Activated CD4-positive, alpha-beta T cell treated with anti-CD3 and anti-CD28 coated beads, Interleukin-2, amount 50 U/mL, for 16 hours (primary cell): Measurements from ENCODE around the gene MTAP.

ENCODE experiments used
- DNase-seq: peaks from one replicate; pipeline ENCODE4 v3.0.0-alpha.2; 2020

MTAP gene

DNA sequence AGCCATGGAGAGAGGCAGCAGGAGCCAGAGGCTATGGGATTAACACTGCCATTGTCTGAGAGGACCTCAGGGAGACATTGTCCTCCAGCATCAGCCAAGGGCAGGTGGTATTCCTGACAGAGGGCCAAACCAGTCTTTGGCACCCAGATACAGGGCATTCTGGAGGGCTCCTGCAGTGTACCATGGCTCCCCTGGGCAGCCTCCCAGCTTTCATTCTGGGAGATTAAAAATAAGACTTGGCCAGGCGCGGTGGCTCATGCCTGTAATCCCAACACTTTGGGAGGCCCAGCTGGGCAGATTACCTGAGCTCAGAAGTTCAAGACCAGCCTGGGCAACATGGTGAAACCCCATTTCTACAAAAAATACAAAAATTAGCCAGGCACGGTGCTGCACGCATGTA, 4.2 kb downstream of the MTAP start:
- DNase-seq, result no peak

DNA sequence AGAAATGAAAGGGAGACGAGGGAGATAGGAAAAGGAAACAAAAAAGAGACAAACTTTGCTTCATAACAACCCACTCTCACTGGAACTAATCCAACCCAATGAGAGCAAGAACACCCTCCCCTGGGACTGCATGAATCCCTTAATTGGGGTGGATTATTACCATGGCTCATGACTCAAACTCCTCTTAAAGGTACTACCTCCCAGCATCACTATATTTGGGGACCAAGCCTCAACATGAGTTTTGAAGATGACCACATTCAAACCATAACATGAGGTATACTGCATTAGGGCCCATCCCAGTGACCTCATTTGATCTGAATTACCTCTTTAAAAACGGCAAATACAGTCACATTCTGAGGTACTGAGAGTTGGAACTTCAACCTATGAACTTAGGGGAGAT, 8.0 kb downstream of the MTAP start:
- DNase-seq, result no peak

DNA sequence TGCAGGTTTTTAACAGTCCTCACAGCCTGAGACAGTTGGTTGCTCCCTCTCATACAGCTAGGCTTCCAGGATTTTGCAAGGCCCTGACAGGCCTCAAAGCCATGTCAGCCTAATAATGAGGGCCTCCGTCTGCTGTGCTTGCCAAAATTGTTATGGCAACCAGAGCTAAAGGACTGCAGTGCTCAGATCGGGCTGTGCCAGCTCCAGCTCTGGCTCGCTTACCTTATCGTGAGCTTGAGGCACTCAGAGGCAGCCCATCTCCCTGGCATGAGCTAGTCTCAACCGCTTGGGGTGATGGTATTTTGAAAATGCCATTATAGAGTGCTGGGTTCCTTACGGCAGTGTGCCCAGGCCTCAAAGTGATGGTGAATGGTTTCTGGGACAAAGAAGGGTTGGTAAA, 8.4 kb downstream of the MTAP start:
- no peak for DNase-seq

DNA sequence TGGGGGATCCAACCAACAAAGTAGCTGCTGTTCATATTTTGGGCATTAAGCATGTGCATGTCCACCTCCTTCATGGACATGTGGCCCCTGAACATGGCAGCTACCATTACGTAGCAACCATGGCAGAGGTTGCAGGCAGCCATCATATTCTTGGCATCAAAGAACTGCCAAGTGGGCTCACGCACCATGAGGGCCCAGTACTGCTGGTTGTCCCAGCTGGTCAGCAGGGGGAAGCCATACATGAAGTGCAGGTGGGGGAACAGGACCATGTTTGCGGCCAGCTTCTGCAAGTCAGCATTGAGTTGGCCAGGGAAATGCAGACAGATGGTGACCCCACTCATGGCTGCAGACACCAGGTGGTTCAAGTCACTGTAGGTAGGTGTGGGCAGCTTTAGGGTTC, 9.5 kb downstream of the MTAP start:
- DNase-seq, result no peak

DNA sequence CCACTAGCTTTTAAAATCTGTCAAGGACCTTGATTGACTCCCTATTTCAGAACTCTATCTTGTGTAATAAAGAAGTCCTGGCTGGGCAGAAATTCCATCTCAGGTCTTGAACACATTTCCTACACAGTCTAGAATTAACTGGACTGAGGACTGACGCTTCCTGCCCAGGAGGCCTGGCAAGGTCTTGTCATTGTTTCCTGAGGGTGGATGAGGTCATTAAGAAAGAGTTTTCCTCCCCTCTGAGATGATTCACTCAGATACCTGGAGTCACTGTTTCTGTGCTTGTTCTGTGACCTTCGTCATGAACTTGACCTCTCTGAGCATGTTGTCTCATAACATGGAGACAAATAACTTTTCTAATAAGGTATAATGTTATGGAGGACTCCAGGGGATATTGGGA, 10.0 kb downstream of the MTAP start:
- peak; percentile 26 for DNase-seq

DNA sequence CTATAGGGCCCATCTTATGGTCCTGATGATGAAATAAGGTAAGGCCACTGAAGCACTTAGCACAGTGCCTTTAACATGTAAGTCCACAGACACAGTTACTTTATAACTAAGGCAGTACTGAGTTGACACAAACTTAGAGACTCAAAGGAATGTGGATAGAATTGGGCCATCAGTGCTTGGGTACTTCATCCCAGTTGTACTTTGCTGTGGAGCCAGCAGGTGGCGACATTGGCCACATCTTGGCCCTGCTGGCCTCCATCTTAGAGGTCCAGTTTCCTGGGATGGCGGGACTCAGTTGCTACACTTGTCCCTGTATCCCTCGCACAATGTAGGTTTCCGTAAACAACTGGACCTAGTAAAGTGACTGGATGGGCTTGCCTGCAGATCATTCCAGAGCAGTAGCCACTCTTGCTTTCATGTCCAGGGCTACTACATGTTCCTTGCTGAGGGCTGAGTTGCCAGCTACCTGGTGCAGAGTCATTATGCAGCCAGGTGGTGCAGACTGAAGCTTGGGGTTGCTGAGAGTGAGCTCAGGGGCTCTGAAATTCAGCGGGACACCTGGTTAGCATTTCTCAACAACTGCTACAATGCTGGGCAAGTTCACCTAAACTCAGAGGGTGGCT, 10.6 kb downstream of the MTAP start:
- peak; percentile 70 for DNase-seq

DNA sequence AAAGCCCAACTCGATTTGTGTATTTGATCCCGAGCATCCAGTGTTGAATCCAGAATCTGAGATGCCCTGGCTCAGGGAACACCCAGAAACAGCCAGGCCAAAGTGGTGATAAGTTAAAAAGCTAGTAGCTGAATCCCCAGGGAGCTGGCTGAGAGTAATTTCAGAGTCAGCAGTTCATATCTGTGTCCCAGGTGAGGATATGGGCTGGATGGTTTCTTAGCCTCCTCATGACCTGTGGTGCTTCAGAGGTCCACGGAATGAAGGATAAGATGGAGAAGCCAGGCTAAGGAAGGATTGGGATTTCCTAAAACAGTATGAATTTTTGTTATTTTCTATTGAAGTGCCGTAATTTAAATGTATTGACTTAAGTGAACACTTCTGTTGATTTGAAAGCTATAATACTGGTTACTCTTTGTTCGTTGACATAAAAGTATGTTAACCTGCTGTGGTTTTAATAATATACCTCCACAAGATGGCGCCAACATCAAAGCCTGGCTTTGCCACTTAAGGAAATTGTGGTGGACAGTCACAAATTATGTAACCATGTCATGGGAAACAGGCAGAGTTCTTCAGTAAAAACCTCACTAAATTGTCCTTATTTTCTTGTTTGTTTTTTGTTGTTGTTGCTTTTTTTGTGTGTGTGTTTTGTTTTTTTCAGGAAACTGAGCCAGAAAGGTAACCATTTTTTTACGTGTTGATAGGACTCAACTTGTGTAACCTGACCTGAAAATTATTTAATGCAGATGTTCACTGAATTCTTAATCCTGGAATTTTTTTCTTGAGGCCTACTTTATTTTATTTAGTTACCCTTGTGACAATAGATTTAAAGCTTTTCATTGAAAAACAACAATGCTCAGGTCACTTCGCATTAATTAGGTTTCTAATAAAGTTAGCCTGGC, 11.4 kb downstream of the MTAP start:
- DNase-seq, result peak; percentile 74

DNA sequence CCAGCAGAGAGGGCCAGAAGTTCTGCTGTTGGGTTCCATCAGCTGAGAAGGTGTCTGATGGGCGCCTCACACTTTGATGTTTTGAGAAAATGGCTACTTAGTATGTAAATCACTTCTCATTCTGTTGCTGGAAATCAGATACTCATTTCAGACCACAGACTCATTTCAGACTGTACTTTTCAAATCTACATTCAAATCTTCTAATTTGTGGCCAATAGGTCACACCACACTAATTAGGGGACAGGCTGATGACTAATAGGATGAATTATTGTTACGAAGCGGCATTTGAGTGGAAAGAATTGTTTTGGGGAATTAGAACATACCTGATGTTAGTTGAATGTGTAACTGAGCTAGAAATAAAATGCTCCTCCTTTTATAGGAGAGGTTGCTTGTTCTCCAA, 13.2 kb downstream of the MTAP start:
- no peak for DNase-seq

DNA sequence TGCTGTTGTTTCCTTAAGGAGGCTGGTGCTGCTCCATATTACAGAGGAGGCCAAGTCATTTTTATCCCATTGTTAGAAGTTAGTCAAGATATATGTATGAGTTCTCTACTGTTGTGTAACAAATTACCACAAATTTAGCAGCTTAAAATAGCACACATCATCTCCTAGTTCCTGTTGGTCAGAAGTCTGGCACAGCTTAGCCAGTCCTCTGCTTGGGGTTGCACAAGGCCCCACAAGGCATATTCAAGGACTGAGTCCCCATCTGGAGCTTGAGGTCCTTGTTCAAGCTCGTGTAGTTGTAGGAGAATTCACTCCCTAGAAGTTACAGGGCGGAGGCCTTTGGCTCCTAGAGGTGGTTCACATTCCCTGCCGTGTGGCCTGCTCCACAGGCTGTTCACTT, 14.7 kb downstream of the MTAP start:
- DNase-seq, result no peak

DNA sequence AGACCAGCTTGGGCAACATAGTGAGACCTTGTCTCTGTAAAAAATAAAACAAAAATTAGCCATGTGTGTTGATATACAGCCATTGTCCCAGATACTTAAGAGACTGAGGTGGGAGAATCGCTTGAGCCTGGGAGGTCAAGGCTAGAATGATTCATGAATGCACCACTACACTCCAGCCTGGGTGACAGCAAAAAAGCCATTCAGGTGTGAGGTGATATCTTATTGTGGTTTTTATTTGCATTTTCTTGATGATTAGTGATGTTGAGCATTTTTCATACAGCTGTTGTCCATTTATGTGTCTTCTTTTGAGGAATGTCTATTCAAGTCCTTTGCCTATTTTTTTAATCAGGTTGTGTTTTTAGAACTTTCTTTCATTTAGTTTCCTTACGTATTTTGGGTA, 23.2 kb downstream of the MTAP start:
- no peak for DNase-seq

DNA sequence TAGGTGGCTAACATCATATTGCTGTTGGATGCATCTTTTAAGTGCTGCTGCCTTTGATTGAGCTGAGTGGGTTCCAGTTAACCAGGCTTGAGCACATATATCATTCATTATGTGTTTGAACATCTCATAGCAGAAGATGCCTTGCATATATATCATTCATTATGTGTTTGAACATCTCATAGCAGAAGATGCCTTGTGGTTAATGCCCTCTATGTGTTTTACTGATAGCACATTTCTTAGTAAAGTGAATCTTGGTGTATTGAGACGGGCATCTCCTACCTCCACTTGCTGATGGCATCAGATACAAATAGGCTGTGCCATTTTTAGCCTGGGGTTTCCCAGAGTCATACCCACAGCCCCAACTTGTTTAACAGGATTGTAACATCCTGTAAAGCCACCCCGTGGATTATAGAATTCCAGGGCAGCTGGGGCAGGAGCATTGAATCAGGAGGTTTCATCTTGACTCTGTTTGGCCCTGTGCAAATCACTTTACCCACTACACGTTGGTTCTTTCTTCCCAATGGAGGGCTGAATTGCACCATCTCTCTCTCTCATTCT, 26.5 kb downstream of the MTAP start:
- peak; percentile 53 for DNase-seq

DNA sequence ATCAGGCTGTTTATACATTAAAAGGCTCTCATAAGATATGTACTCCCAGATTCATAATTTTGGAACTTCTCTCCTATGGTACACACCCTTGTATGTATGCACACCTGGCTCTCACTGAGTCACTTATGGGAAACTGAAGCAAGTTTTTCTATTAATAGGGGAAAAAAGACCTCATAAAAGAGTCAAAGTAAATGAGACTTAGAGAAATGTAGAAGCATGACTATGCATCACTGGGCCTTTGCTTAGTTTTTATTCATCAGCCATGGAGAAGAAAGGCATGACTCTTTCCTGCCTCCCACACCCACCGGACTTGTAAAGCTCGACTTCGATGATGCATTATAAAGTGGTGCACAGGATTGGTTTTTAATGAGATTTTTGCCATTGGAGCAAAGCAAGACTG, 28.2 kb downstream of the MTAP start:
- no peak for DNase-seq

DNA sequence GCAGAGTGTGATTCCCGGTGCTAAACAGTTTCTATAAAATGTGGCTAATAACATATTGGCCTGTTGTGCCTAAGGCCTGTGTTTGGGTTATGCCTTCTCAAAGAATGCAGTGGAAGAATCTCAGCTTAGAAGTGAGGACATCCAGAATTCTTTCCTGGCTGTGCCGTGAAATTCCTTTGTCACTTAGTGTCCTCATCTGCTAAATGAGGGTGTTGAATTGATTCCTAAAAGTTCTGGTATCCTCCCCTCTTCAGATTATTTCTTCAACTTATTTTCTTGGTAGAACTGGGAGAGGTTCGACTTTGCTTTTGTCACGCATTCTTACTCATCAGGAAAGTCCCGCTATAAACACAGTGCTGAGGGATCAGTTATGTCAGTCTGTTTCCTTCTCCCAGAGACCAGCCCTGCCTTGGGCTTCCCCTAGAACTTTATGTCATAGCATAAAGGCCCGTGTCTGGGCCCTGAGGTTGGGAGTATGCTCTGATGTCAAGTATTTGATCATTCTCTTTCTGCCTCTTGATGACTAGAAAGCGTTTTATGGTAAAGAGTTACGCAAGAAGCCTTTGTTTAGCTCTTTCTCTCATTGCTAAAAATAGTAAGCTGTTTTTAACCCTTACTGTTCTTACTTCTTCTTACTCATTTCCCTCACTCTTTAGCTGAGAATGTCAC, 29.5 kb downstream of the MTAP start:
- peak; percentile 84 for DNase-seq

DNA sequence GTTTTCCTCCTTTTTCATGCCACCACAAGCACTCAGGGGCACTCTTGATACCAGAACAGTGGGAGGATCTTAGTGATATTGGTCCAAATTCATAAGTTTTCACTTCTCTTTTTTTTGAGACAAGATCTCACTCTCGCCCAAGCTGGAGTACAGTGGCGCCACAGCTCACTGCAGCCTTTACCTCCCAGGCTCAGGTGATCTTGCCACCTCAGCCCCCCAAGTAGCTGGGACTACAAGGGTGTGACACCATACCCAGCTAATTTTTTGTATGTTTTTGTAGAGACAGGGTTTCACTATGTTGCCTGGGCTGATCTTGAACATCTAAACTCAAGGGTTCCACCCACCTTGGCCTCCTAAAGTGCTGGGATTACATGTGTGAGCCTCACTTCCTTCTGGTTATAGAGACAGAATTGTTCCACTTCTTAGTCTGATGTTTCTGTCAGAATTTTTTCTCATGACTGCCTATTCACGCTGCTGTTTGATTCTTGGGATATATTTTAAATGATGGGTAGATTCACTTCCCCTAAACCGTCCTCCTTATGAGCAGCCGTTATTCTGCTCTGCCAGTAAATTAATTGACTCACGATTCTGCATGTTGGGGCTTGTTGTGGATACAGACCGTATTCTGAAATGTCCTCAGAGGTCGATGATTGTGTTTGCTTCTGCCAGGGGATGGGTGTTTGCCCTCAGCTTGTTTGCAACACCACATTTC, 30.8 kb downstream of the MTAP start:
- DNase-seq, result no peak

DNA sequence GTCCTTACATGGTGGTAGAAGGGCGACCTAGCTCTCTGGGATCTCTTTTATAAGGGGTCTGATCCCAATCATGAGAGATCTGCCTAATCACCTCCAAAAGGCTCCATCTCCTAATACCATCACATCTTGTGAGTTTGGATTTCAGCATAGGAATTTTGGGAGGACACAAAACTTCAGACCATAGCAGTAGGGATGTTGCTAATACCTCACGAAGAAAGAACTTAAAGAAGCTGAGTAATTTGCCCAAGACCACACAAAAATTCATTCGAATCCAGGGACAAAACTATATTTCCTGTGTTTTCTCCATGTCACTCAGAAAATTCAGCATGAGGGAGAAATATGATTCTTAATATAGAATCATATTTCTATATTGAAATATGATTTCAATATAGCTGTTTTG, 32.7 kb downstream of the MTAP start:
- DNase-seq, result no peak

DNA sequence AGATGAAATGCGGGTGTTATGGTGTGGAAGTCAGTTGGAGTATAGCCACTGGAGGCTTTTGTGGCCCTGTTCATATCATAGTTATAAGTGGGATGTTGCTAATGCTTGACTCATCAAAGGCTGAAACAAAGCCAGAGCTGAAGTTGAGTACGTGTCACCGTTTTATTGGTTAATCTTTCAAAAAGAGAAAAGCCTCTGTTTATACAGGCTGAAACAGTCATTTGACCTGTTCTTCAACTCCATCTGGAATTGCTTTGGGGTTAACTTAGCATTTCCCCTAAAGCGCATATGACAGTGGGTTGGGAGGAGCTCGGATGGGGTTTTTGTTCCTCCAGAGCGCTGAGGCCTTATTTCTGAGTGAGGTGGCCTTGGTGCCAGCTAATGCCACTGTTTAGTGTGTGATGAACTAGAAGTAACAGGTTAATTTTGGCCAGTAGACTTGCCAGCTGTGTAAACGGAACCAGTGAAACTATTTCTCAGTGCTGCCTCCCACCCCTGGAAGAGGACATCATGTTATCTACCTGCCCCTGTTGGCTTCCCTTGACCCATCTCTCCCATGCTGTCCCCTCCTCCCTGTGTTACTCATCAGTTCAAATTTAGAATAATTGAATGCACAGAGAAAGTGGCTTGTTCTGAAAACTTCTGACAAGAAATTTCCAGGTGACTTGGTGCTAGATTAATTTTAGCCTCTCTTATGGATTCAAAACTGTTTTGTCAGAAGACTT, 34.2 kb downstream of the MTAP start:
- DNase-seq, result no peak

DNA sequence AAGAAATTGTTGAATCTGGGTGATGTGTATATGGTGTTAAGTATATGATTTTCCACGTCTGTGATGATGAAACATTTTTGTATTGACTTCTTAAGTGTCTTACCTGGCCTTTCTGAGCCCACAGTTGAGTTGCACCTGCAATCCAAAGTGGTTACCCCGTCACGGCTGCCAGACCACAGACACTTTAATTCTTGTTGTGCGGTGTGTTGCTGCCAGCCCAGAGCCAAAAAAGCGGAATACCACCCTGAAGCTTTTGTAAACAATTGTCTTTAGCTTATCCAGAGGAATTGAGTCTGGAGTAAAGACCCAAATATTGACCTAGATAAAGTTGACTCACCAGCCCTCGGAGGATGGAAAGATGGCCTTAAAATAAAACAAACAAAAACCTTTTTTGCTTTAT, 35.1 kb downstream of the MTAP start:
- no peak for DNase-seq

DNA sequence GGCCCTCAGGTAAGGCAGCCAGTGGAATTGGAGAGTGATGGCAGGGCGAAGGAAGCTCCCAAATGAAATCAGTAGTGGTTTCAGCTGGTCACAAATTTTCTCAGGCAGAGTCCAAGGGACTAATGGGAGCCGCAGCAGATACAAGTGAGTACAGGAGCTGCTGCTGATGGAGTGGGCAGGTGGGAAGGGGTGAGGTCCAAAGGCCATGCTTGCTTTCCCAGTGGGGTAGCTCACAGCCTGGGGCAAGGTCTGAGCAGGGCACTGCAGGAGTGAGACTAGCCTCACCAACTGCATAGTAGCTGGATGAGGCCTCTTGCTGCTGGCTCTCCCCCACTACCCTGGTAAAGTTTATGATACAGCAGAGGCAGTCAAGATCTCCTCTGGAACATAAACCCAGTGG, 38.2 kb downstream of the MTAP start:
- DNase-seq, result no peak

DNA sequence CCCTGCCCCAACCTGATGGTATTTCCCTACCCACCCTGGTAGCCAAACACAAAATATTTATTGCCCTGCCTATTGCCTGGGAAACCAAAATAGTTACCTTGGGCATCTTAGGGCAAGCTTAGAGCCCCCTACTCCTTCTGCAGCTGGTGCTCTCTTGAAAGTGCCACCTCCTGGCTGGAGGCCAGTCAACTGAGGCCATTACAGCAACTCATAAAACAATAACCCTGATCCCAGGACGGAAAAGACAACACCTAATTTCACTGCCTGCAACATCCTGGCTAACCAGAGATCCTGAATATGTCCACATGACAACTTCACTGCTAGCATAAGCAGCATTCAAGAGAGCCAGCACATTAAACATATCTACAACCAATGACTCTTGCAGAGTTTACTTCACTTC, 38.7 kb downstream of the MTAP start:
- DNase-seq, result no peak

DNA sequence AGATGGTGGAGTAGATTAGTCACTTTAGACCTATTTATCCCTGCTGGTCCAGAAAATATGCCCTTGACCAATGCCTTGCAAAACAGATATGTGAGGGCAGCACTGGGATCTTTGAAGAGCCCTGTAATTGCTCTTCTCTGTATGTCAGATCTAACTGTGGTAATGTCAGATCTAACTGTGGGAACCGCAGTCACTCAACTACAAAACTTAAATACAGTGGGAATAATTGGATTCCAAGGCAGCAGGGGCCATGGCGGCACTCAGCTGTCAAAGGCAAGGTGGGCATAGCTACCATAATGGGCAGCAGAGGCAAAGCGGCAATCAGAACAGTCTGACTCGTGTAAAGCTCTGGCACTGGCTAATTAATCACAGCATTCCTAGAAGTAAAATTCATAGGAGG, 46.2 kb downstream of the MTAP start:
- no peak for DNase-seq

DNA sequence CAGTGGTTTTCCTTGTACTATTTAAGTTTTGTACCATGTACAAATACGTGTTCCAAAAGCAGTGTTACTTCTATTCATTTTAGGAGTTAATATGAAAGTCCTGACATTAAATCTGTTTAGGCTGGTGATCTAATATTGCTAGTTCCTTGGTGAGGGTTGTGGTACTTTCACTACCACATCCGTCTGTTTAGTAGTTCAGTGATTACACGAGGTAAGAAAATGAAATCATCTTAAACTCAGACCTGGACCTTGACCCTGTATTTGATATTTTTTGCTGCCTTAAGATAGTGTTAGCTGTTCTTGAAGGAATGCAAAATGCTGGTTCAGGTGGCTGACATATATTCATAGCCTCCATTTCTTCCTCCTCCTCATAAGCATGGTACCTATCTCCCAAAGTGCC, 50.3 kb downstream of the MTAP start:
- peak; percentile 77 for DNase-seq

DNA sequence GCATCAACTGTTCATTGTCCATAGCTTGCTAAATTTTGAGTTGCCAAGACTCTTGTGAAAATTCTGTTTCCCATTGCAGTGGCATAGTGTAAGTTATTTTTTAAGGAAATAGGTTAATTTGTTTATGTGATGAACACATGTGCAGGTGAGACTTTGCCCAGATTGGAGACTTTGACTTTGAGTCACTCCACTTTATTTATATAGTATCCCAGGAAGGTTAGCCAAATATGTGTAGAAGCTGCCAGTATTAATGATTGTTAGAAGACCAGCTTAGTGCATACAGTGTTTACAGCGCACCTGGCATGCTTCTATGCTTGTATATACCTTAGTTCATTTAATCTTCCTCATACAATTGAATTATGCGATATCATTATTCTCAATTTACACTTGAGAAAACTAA, 51.0 kb downstream of the MTAP start:
- DNase-seq, result no peak

DNA sequence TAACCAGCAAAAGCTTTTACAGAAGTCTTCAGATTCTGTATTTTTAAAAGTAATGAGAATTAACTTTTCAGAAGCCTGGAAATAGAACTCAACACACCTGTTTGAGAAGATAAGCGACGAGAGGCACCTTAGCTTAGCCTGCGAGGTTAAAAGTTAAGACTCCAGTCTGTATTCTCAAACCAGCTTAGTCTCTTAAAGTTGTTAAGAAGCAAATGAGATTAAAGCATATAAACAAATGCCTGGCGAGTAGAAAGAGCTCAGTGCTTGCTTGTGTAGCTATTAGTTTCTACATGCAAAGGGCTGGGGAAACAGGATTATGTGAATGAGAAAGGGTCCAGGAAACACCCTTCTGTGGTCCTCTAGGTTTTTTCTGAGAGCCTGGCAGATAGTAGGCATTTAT, 51.7 kb downstream of the MTAP start:
- no peak for DNase-seq
